ENCODE results near the gene SQOR.
A peak's percentile ranks its signal among the peaks of the same experiment; 100 is the strongest.

The SQOR gene

DNA sequence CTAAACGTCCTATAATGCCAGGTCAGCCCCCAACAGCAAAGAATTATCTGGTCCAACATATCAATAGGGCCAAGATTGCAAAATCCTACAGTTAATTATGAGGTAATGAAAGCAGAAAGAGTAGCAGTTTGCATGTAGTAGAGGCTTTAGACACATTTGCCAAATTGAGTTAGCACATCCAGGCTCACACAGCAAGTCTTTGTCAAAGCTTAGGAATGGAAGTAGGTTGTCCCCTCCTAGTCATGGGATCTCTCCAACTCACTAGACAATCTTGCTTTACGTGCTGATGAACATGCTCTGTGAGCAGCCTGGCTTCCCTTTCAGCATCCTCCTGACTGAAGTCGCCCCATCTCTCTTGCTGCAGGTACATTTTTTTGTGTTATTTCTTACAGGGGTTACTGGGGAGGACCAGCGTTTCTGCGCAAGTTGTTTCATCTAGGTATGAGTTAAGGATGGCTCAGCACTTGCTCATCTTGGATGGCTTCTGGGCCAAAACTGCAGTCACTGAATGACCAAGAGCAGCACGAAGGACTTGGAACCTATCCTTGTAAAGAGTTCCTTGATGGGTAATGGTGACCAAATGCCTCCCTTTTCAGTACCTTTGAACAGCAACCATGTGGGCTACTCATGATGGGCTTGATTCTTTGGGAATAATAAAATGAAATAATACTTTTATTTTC, 55.9 kb downstream of the SQOR start:
- CTCF ChIA-PET: interaction anchor here (3.7 kb wide), 1 partner anchor 13 kb away, joined by 20 read pairs; no protein-coding TSS in a partner anchor
- DNase-seq (ENCODE audit: low read depth, low spot score): no peak

DNA sequence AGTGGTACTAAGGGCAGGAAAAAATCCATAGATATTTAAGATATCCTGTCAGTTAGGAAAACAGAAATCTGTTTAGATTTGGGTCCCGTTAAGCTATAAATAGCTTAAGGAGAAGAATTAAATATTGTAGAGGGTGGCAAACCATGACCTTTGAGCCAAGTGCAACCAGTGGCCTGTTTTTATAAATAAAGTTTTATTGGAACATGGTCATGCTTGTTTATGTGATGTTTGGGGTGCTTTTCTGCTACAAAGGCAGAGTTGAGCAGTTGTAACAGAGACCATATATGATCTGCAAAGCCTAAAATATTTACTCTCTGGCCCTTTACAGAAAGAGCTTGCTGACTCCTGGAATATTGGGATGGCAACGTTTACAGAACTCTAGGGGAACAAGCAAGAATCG, 66.3 kb downstream of the SQOR start:
- no peak for DNase-seq (ENCODE audit: low read depth, low spot score)
- ChIA-PET CTCF (no interaction called here), POLR2A (no interaction called here)
- H3K4me3 ChIP-seq (ENCODE audit: low read depth, low read length): no peak overlapping the region
- TF ChIP-seq, protein P1, sequence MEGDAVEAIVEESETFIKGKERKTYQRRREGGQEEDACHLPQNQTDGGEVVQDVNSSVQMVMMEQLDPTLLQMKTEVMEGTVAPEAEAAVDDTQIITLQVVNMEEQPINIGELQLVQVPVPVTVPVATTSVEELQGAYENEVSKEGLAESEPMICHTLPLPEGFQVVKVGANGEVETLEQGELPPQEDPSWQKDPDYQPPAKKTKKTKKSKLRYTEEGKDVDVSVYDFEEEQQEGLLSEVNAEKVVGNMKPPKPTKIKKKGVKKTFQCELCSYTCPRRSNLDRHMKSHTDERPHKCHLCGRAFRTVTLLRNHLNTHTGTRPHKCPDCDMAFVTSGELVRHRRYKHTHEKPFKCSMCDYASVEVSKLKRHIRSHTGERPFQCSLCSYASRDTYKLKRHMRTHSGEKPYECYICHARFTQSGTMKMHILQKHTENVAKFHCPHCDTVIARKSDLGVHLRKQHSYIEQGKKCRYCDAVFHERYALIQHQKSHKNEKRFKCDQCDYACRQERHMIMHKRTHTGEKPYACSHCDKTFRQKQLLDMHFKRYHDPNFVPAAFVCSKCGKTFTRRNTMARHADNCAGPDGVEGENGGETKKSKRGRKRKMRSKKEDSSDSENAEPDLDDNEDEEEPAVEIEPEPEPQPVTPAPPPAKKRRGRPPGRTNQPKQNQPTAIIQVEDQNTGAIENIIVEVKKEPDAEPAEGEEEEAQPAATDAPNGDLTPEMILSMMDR (IDR thresholded peaks at IDR 0.05; ENCODE audit: insufficient read depth, low read length, missing control alignments): no peak

More for the DNA sequence above, 55.9 kb downstream of the SQOR start:
- H3K4me3 ChIP-seq (ENCODE audit: low read depth, low read length): no peak overlapping the region
- TF ChIP-seq, protein P1 (IDR thresholded peaks at IDR 0.05; ENCODE audit: insufficient read depth, low read length, missing control alignments): no peak
- POLR2A ChIA-PET: no interaction called here

DNA sequence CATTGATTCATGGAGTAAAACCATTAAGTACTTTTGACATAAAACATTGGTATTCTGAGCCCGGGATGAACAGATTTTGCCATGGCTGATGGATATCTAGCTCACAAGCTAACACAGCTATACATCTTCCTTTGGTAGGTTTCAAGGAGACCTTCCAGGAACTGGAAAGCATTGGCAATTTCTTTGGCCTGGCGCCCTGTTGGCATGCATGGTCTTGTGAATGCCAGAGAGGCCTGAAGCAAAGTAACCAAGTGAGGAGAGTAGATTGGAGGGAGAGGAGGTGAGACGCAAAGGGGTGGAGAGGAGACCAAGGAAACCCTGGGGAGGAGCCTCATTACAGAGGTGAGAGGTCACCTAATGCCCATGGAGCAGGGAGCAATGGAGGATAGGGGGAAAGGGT, 67.2 kb downstream of the SQOR start:
- DNase-seq (ENCODE audit: low read depth, low spot score): no peak
- CTCF ChIA-PET: interaction anchor here (1.0 to 5.4 kb wide), 3 partner anchors 11 to 18 kb away, joined by 3 to 76 read pairs (median 20); no protein-coding TSS in a partner anchor

DNA sequence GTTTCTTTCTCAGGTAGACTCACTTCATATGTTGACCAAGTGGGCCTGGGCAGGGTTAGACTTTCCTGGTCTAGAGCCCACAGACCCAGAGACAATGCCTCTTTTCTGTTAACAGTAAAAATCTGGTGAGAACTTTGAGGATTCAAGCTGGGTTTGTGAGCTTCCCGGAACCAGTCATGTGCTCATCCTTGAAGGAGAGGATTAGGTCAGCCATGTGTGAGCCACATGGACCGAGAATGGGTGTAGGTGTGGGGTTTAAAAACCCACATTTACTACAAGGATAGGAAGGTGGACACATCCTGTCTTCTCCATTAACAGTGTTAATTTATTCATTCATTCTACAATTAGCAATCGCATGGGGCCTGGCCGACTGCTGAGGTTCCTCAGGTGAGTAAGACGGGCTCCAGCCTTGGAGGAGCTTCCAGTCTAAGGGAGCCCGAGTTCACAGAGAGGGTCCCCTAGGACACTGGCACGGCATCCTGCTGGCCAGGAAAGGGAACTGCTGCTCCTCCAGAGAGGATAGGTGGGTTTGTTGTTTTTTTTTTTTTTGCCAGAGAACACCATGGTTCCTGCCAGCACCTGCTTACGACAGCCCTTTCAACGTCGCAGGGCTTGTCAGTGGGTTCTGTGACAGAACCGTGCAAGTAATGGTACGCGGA, 69.0 kb downstream of the SQOR start:
- TF ChIP-seq, protein P1 (IDR thresholded peaks at IDR 0.05; ENCODE audit: insufficient read depth, low read length, missing control alignments): no peak
- H3K4me3 ChIP-seq (ENCODE audit: low read depth, low read length): peak overlapping the region; percentile 52
- CTCF ChIA-PET: interaction anchor here (1.0 to 5.4 kb wide), 9 partner anchors 8 to 86 kb away, joined by 3 to 76 read pairs (median 9); no protein-coding TSS in a partner anchor
- DNase-seq (ENCODE audit: low read depth, low spot score): no peak
- POLR2A ChIA-PET: no interaction called here

More for the DNA sequence above, 67.2 kb downstream of the SQOR start:
- POLR2A ChIA-PET: no interaction called here
- H3K4me3 ChIP-seq (ENCODE audit: low read depth, low read length): no peak overlapping the region
- TF ChIP-seq, protein P1 (IDR thresholded peaks at IDR 0.05; ENCODE audit: insufficient read depth, low read length, missing control alignments): no peak

DNA sequence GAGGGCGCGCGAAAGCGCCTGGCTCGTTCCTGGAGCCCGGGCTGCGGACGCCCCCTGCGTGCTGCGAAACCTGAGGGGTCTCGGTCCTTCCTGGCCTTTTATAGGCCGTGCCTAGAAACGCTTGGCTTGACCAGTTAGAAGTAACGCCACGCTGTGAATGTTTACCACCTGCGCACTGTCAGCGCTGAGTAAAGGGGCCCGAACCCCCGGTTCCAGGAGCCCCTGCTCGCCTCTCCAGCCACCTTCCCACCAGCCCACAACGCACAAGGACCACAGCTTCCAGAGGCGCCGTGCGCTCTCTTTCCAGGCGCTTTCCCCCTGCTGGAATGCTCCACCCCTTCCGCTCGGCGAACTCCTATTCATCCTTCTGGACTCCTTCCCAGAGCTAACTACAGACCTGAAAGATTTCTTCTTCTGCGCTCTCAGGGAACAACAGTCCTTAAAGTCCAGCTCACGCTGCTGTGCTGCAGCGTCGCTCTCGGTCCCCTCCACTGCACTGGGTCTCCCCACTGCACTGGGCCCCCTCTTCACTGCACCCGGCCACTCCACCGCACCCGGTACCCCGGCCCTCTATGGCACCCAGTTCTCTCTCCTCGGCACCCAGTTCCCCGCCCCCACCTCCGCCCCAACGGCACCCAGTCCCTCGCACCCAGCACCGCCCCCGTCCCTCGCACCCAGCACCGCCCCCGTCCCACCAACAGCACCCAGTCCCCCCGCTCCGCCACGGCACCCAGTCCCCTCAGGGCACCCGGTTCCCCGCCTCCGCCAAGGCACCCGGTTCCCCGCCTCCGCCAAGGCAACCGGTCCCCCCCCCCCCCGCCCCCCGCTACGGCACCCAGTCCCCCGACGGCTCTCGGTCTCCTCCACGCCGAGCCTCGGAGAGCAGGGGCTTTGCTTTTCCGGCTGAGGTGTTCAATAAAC, 69.8 kb downstream of the SQOR start:
- peak overlapping the region; percentile 52 for H3K4me3 ChIP-seq (ENCODE audit: low read depth, low read length)
- no peak for DNase-seq (ENCODE audit: low read depth, low spot score)

More for the DNA sequence above, 69.8 kb downstream of the SQOR start:
- POLR2A ChIA-PET: no interaction called here
- TF ChIP-seq, protein P1 (IDR thresholded peaks at IDR 0.05; ENCODE audit: insufficient read depth, low read length, missing control alignments): no peak
- CTCF ChIA-PET: interaction anchor here (0.6 to 5.4 kb wide), 38 partner anchors 9 to 606 kb away, joined by 3 to 76 read pairs (median 5); partner anchors contain the start of gene SQOR
